ENCODE results near the gene HMGXB3.

- TF ChIP-seq YY1 (IDR thresholded peaks at IDR 0.05; ENCODE audit: insufficient read depth, insufficient read length) (no peak), ZNF274 (IDR thresholded peaks at IDR 0.05; ENCODE audit: low read depth, low read length) (no peak)
These were observed 53.3 kb downstream of the HMGXB3 start for GRCh38 chr5:150053713-150054392.

Measured in NT2/D1 (cell line).